MCF 10A (cell line): ENCODE measurements around the gene CMYA5. TPM values are rescaled to one million over a fixed set of nuclear protein-coding genes. Genes with fewer than 3 reads are reported as not detected.

Source experiments
- BruUV-seq: library from RNA; stranded (reverse); fragments of 400-500 nt; replicated peaks from 2 replicates; lab custom pipeline; 2021; lab: Mats Ljungman, UMichigan
- CTCF ChIA-PET: fragments of 300-600 bp; sonication (Branson Sonifier 250); formaldehyde crosslinking; extraction: SDS; loops from one replicate; lab custom pipeline; 2021; ENCODE audit warnings: antibody characterized with exemption, inconsistent platforms; lab: Yijun Ruan, JAX
- POLR2A ChIA-PET: fragments of 300-600, 350-650 bp; sonication (Branson Sonifier 250); formaldehyde crosslinking; extraction: SDS; loops from one replicate; lab custom pipeline; 2020; ENCODE audit warnings: antibody characterized with exemption, inconsistent platforms; lab: Yijun Ruan, JAX
- DNase-seq: peaks from one replicate; pipeline ENCODE4 v3.0.0-alpha.2; 2018; ENCODE audit not compliant: unreplicated experiment
- H3K27ac Mint-ChIP-seq: one replicate; pipeline ENCODE4 v1.8.0; 2022; ENCODE audit warnings: mild to moderate bottlenecking, low read depth, mixed read lengths; ENCODE audit not compliant: unreplicated experiment
- H3K27me3 Mint-ChIP-seq: one replicate; pipeline ENCODE4 v1.8.0; 2022; ENCODE audit warnings: mixed read lengths; ENCODE audit not compliant: insufficient read depth, unreplicated experiment
- H3K36me3 Mint-ChIP-seq: one replicate; pipeline ENCODE4 v1.8.0; 2022; ENCODE audit warnings: mild to moderate bottlenecking, moderate library complexity, mixed read lengths; ENCODE audit not compliant: insufficient read depth, unreplicated experiment
- H3K4me1 Mint-ChIP-seq: one replicate; pipeline ENCODE4 v1.8.0; 2022; ENCODE audit warnings: mixed read lengths; ENCODE audit not compliant: insufficient read depth, unreplicated experiment
- H3K4me3 Mint-ChIP-seq: one replicate; pipeline ENCODE4 v1.8.0; 2022; ENCODE audit warnings: mild to moderate bottlenecking, moderate library complexity, mixed read lengths; ENCODE audit not compliant: unreplicated experiment
- H3K9me3 Mint-ChIP-seq: one replicate; pipeline ENCODE4 v1.8.0; 2022; ENCODE audit warnings: mixed read lengths; ENCODE audit not compliant: unreplicated experiment
- CTCF ChIP-seq: fragments of 200-600 bp; IDR thresholded peaks from one replicate; pipeline ENCODE4 v1.8.0; 2022; ENCODE audit warnings: antibody characterized with exemption, mild to moderate bottlenecking; ENCODE audit not compliant: unreplicated experiment
- intact Hi-C: fragments of 100-400 bp; cut with micrococcal nuclease; formaldehyde crosslinking; loops from 2 replicates; pipeline ENCODE4 v1.14.1; 2022
- total RNA-seq: library from RNA; stranded (reverse); gene quantifications from 2 replicates; pipeline ENCODE4 v1.2.3, GENCODE V29; 2022

CMYA5 gene
- total RNA-seq, 1 experiment from 2014 or later, result 0.61 TPM

GRCh38 chr5:79730564-79730963 is 40.9 kb downstream of the CMYA5 start:
- H3K9me3 Mint-ChIP-seq, result no peaks in the 10 kb centered on the region
- no peak overlapping the region for H3K27ac Mint-ChIP-seq
- no TSS peak for BruUV-seq
- no peak for TF ChIP-seq CTCF
- H3K4me1 Mint-ChIP-seq, result no peaks in the 10 kb centered on the region
- DNase-seq, result no peak
- no peak overlapping the region for H3K4me3 Mint-ChIP-seq
- no peaks in the 10 kb centered on the region for H3K36me3 Mint-ChIP-seq
- ChIA-PET CTCF (no interaction called here), POLR2A (no interaction called here)
- intact Hi-C loops, result no loop called here
- H3K27me3 Mint-ChIP-seq, result peaks cover 86% of the 10 kb centered on the region

- TF ChIP-seq CTCF, result no peak
- ChIA-PET POLR2A (no interaction called here), CTCF (interaction anchor here (0.6 kb wide), 1 partner anchor 105 kb away, joined by 3 read pairs; no protein-coding TSS in a partner anchor)
- no peaks in the 10 kb centered on the region for H3K36me3 Mint-ChIP-seq
- no peak for DNase-seq
- H3K27me3 Mint-ChIP-seq, result peaks cover 99% of the 10 kb centered on the region
- H3K4me3 Mint-ChIP-seq, result no peak overlapping the region
- H3K27ac Mint-ChIP-seq, result no peak overlapping the region
- intact Hi-C loops, result no loop called here
- BruUV-seq, result no TSS peak
- H3K4me1 Mint-ChIP-seq, result no peaks in the 10 kb centered on the region
- H3K9me3 Mint-ChIP-seq, result no peaks in the 10 kb centered on the region
These were observed 42.1 kb downstream of the CMYA5 start for GRCh38 chr5:79731775-79732174.

GRCh38 chr5:79736528-79737514 is 47.2 kb downstream of the CMYA5 start:
- no TSS peak for BruUV-seq
- H3K4me3 Mint-ChIP-seq, result no peak overlapping the region

More at GRCh38 chr5:79736528-79737514, 47.2 kb downstream of the CMYA5 start:
- Mint-ChIP-seq H3K27me3 (peaks cover 72% of the 10 kb centered on the region), H3K27ac (no peak overlapping the region), H3K9me3 (peaks cover 7% of the 10 kb centered on the region), H3K4me1 (no peaks in the 10 kb centered on the region), H3K36me3 (no peaks in the 10 kb centered on the region)
- POLR2A ChIA-PET, result no interaction called here
- TF ChIP-seq CTCF, result no peak
- intact Hi-C loops, result no loop called here
- DNase-seq, result no peak
- CTCF ChIA-PET, result interaction anchor here (0.6 kb wide), 1 partner anchor 9 kb away, joined by 3 read pairs; no protein-coding TSS in a partner anchor
